GM19023 (cell line): ENCODE results near the gene SGF29.
"Not testable (repeated sequence)": the region's sequence is repeated elsewhere in the genome, so short reads cannot be mapped to it uniquely, and the experiment has no call there.

Experiments
- ATAC-seq: cut with Tn5 transposase; IDR thresholded peaks from one replicate; pipeline ENCODE4 v1.9.1; 2021; ENCODE audit warnings: mild to moderate bottlenecking, moderate library complexity; ENCODE audit not compliant: unreplicated experiment

SGF29 gene

DNA sequence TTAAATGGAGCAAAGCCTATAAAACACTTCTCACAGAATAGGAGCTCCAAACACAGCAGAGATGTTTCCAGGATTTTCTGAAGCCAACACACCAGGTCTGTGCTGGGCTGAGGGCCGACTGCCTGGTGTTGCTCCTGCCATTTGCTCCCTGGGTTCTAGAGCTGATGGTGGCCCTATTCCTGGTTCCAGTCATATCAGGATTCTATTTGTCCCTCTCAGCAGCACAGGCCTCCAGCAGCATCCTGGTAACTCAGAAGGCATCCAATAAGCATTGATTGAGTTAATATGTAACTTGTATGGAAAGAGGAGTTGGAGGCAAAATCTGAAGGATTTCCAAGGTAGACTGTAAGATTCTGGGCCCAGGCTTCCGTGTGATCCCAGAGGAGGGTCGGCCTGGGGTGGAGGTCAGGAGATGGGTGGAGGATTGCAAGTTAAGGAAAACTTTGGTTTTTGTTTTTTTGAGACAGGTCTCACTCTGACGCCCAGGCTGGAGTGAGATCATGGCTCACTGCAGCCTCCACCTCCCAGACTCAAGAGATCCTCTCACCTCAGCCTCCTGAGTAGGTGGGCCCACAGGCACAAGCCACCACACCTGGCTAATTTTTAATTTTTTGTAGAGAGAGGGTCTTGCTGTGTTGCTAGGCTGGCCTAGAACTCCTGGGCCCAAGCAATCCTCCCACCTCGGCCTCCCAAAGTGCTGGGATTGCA lies 20.6 kb upstream of the SGF29 start:
- no peak for ATAC-seq

GRCh38 chr16:28534542-28535373 lies 19.0 kb upstream of the SGF29 start:
- ATAC-seq, result no peak

DNA sequence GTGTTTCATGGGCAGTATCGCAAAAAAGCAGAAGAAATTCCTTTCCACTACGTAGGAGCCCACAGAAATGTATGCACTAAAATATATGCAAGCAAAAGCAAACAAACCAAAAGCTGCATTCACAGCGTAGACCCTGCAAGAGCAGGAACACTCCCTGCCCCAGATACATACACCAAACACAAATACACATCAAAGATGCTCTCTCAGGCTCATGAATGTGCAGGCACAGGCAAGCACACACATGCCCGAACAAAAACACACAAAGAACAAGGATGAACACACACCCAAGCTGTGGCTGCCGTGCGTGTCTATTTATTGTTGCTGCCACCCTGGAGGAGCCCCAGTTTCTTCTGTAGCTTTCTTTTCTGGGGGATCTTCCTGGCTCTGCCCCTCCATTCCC lies 16.6 kb upstream of the SGF29 start:
- ATAC-seq, result no peak

DNA sequence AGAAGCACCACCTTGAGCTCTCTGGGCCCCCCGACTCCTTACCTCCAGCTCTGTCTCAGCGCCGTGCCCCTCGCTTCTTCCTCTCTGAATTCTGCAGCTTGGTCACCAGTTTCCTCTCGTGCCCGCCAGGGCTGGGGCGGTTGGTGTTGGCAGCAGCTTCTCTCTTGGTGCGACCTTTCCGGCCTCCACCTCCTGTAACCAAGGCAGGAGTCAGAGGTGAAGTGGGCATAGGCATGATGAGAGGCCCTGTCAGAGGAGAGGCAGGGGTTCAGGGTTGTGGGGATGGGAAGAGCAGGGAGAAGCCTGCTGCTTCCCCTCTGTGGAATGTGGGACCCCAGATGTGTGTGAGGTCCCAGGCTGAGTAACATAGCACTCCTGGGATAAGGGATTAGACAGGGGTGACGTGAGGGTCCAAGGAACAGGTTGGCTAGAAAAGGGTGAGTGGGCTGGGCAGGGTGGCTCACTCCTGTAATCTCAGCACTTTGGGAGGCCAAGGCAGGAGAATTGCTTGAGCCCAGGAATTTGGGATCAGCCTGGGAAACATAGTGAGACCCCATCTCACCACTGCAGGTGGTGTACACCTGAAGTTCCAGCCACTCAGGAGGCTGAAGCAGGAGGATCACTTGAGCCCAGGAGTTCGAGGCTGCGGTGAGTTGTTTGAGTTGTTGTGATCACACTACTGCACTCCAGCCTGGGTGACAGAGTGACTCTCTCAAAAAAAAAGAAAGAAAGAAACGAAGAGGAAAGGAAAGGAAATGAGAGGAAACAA lies 15.6 kb upstream of the SGF29 start:
- no peak for ATAC-seq

DNA sequence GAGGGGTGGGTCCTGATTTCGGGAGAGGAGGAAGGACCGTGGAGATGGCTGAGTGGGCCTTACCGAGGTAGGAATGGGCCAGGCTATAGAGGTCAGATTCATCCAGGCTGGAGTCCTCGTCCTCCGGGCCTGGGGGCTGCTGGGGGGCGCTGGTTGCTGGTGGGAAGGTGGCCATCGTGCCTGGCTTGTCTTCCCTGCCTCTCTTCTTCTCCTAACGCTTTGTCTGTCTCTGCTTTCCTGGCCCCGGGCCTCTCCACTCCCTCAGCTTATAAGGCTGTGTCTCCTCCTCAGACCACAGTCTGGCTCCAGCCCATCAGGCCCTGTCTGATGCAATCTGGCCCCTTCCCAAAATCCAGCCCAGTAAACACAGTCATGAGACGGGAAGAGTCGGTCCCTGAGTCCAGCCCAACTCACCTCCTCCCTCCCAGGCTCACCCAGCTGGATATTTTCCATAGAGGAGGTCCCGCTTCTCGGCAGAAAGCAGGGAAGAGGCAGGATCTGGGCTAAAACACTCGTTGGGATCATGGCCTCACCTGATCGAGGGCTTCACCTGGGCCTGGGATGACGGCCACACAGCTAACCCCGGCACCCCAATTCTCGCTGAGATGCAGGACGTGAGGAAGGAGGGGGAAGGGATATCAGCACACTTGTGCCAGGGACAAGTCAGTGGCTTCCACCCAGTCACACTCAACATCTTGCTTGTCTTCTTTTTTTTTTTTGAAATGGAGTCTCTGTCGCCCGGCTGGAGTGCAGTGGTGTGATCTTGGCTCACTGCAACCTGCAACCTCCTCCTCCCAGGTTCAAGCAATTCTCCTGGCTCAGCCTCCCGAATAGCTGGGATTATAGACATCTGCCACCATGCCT lies 14.8 kb upstream of the SGF29 start, which contains the start of gene NUPR1:
Gene NUPR1, minus strand, starts transcription at position 242 of the 864 bp plus-strand sequence. Its CDS starts 67 bp downstream, at position 175.
- ATAC-seq, result no peak

DNA sequence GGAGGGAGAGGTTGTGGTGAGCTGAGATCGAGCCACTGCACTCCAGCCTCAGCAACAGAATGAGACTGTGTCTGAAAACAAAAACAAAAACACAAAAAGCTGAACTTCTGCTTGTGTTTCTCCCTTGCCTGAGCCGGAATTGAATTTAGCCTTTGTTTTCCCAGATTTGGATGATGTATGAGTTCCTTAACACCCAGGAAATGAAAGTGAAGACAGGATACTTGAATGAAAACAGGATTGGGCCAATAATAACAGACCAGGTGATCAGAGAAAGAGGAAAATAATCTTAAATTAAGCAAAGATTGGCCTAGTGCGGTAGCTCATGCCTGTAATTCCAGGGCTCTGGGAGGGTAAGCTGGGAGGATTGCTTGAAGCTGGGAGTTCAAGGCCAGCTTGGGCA lies 13.4 kb upstream of the SGF29 start:
- no peak for ATAC-seq

DNA sequence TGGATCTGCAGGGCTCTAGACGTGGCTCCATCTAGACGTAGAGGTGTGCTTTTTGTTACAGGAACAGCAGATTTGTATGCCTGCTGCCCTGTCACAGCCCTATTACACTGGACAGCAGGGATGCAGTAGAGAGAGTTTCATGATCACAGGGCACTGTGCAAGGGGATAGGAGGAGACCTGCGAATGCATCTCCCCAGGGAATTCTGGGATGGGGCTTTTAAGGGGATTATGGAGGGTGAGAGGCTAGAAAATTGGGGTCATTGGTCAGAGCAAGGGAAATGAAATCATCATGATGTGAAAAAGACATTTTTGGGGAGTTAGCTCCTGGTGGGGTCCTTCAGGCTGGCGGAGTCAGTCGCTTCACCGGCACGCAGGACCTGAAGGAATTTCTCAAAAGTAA lies 11.1 kb upstream of the SGF29 start:
- ATAC-seq, result no peak

DNA sequence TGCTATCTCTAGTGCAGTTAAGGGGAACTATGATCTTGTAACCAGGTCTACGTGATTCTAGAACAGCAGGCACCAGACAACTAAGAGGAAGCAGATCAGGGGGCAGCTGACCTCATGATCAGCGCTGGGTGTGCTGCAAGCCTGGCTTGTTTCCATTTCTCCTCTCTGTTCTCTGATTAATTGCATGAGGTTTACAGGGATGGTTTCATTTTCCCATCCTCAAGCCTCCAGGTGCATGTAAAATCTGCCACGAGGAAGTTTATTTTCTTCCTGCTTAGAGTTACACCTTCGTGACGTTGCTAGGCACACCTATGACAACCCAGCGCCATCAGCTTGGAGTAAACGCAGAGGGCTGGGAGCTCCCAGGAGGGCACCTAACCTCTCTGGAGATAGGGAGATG lies 10.6 kb upstream of the SGF29 start:
- no peak for ATAC-seq

- ATAC-seq, result no peak
Observed at GRCh38 chr16:28544998-28545397, 8.7 kb upstream of the SGF29 start.

- ATAC-seq, result not testable (repeated sequence)
Observed at GRCh38 chr16:28545964-28546363, 7.8 kb upstream of the SGF29 start.

DNA sequence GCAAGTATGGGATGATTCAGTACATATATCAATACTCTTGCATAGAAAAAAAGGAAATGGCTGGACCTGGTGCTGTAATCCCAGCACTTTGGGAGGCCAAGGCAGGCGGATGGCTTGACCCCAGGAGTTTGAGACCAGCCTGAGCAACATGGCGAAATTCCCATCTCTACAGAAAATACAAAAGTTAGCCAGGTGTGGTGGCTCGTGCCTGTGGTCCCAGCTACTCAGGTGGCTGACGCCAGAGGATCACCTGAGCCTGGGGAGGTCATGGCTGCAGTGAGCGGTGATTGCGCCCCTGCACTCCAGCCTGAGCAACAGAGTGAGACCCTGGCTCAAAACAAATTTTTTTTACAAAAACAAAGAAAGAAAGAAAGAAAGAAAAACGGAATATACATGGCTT lies 7.1 kb upstream of the SGF29 start:
- ATAC-seq, result no peak

- ATAC-seq, result no peak
Observed at GRCh38 chr16:28548306-28548802, 5.4 kb upstream of the SGF29 start.

DNA sequence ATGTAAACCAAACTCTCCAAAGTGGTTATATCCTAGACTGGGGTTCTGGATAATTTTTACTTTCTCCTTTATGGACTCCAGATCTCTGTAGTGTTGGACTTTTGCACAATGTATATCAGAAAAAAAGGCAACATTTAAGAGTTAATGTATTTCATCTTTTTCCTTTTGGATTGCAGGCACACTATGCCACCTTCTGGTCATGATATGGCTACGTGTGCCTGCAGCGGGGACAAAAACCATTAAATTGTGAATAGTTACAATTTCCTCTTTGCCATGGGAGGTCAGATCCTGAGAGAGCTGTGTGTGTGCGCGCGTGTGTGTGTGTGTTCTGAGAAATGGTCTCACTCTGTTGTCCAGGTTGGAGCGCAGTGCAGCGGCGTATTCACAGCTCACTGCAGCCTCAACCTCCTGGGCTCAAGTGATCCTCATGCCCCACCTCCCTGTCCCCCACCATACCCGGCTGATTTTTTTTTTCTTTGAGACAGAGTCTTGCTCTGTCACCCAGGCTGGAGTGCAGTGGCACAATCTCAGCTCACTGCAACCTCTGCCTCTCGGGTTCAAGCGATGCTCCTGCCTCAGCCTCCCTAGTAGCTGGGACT lies 4.3 kb upstream of the SGF29 start:
- no peak for ATAC-seq

GRCh38 chr16:28554634-28555423 lies 1.1 kb downstream of the SGF29 start:
- no peak for ATAC-seq

DNA sequence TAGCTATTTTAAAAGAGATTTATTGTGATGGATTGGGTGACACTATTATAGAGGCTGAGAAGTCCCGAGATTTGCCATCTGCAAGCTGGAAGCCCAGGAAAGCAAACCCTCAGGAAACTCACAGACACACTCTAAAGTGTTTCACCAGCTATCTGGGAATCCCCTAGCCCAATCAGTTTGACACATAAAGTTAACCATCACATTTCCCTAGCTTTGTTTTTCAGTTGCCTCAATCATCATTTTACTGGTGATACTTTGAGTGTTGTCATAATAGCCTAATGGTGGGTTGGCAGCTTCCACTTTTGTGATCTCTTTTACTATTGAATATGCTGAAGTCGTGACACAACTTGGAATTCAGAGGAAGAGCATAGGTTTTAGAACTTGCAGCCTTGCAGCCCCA lies 1.8 kb downstream of the SGF29 start:
- ATAC-seq, result no peak

DNA sequence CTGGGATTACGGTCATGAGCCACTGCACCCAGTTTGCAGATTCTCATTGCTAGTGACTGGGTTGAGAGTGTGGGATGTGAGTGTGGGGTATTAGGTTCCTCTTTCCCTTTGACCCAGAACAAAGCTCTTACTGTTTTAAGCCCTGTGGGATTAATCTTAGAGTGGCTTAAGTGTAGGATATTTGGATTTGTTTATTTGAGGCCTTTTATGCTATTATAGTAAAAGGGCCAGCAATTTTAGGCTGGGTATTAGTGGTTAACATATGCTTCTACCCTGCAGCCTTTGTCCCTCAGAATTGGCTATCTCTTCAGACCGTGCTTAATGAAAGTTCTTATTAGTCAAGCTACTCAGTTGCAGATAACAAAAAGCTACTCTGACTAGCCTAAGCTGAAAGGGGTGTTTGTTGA lies 3.2 kb downstream of the SGF29 start:
- ATAC-seq, result no peak

GRCh38 chr16:28558456-28558855 lies 4.7 kb downstream of the SGF29 start:
- ATAC-seq, result no peak

DNA sequence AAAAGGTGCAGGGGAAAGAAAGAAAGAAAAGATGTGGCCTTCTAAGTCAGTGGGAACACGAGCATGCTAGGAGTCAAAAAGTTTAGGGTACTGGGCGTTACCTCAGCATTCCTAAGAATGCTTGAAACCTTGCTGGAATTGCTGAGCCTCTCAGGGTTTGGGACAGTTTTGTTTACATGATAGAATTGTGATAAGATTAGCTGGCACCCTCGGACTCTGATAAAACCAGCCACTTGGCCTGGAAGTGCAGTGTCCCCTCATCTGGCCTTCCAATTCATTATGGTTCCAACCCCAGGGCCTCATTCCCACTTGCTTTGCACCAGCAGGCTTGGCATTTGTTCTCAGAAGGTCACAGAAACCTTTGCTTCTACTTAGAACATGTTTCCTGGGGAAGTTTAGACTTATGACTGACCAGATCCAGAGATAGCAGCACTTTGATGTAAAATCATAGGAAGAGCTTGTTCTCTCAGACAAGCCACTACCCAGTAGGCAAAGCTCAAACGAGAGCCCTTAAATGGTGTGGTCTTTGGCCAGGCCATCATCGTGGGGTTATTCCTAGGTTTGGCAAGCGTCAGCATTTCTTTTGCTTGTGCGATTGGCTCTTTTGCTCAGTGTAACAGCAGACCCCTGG lies 8.0 kb downstream of the SGF29 start:
- ATAC-seq, result no peak

GRCh38 chr16:28562199-28562598 lies 8.5 kb downstream of the SGF29 start:
- ATAC-seq, result no peak
